ENCODE measurements around the gene EXOC6.

DNA sequence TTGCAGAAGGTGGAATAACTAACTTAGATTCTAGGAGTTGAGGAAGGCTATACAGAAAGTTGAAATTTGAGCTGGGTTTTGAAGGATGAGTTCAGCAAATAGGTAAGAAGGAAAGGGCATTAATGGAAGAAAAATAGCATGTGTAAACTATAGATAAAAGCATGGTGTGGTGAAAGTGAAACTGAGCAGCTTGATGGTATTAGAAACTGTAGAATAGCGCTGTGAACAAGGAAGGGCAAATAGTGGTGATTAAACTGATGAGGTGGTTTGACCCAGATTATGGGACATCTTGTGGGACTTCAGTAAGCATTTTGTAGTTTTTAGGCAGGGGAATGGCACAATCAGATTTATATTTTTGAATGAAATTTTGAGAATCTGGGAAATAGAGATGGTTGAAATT lies 90.5 kb downstream of the EXOC6 start:
- TF ChIP-seq EZH2 (IDR thresholded peaks at IDR 0.05): no peak
- no peak for TF ChIP-seq POLR2AphosphoS5 (IDR thresholded peaks at IDR 0.05; ENCODE audit: borderline replicate concordance, low read depth, low read length)

Data from SK-N-MC (cell line).